ENCODE measurements around the gene FCHSD2.

FCHSD2 gene

DNA sequence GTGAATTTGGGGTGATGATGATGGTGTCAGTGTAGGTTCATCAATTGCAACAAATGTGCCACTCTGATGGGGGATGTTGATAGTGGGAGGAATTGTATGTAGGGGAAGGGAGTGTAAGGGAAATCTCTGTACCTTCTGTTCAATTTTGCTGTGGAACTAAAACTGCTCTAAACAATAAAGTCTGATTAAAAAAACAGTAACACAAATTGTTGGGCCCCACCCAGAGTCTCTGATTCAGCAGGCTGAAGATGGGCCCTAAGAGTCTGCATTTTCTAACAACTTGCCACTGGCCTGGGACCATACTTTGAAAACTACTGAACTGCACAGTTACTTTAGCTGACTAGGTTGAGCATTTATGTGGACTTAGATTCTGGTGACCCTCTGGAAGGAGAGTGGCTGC is 214.7 kb downstream of the FCHSD2 start:
- TF ChIP-seq, protein P1, sequence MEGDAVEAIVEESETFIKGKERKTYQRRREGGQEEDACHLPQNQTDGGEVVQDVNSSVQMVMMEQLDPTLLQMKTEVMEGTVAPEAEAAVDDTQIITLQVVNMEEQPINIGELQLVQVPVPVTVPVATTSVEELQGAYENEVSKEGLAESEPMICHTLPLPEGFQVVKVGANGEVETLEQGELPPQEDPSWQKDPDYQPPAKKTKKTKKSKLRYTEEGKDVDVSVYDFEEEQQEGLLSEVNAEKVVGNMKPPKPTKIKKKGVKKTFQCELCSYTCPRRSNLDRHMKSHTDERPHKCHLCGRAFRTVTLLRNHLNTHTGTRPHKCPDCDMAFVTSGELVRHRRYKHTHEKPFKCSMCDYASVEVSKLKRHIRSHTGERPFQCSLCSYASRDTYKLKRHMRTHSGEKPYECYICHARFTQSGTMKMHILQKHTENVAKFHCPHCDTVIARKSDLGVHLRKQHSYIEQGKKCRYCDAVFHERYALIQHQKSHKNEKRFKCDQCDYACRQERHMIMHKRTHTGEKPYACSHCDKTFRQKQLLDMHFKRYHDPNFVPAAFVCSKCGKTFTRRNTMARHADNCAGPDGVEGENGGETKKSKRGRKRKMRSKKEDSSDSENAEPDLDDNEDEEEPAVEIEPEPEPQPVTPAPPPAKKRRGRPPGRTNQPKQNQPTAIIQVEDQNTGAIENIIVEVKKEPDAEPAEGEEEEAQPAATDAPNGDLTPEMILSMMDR (IDR thresholded peaks at IDR 0.05), result no peak

GRCh38 chr11:72926076-72926475 is 216.0 kb downstream of the FCHSD2 start:
- TF ChIP-seq, protein P1 (IDR thresholded peaks at IDR 0.05), result no peak

GRCh38 chr11:72925656-72926055 is 216.5 kb downstream of the FCHSD2 start:
- TF ChIP-seq, protein P1 (IDR thresholded peaks at IDR 0.05), result no peak

DNA sequence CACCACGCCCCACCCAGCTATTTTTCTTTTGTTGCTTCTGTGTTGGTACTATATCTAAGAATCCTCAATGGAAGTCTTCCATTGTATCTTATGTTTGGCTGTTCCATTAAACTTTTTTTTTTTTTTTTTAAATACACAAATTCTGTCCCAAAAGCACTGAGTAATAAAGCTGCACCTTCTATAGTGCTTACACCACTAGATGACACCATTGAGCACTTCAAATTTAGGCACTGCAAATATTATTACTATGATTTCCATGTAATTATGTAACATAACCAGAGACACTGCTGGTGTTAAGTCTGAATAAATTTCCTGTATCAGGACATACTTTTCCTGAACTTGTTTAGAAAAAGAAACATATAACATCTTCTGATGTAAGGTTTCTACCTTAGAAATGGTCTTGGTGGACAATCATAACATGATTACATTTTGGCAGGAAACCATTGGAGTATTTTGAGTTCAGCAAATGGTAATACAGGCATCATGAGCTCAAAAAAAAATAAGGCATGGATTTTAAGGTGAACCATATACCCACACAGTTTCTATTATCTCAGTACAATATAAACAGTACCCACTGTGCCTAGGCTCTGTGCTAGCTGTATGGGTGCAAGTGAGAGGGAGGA is 217.4 kb downstream of the FCHSD2 start:
- TF ChIP-seq, protein P1 (IDR thresholded peaks at IDR 0.05), result peak; percentile 86

GRCh38 chr11:72921028-72921716 is 220.9 kb downstream of the FCHSD2 start:
- TF ChIP-seq, protein P1 (IDR thresholded peaks at IDR 0.05), result no peak

GRCh38 chr11:72920001-72920400 is 222.1 kb downstream of the FCHSD2 start:
- TF ChIP-seq, protein P1 (IDR thresholded peaks at IDR 0.05), result no peak

GRCh38 chr11:72918851-72919250 is 223.3 kb downstream of the FCHSD2 start:
- TF ChIP-seq, protein P1 (IDR thresholded peaks at IDR 0.05), result no peak
